HepG2 (cell line): Measurements from ENCODE around the gene SLC39A1. TPM values are rescaled to one million over a fixed set of nuclear protein-coding genes. Genes with fewer than 3 reads are reported as not detected.
A peak's percentile ranks its signal among the peaks of the same experiment; 100 is the strongest.

Experiments
- ATM ChIP-seq: fragments of 450-650 bp; IDR thresholded peaks from 2 replicates; pipeline ENCODE4 v1.7.1; 2017; ENCODE audit warnings: mild to moderate bottlenecking, borderline replicate concordance
- CREB1 ChIP-seq, 2 experiments: fragments of 450-650 bp in 1 of 2; IDR thresholded peaks; 2 replicates each; pipeline ENCODE4 v1.6.1; 2016 to 2017; ENCODE audit warnings: control low read depth in 1 of 2, mild to moderate bottlenecking in 1 of 2, missing compliant biosample characterization in 1 of 2, missing genetic modification characterization in 1 of 2
- HDAC1 ChIP-seq: sonication (generic); formaldehyde crosslinking; IDR thresholded peaks from 2 replicates; pipeline ENCODE4 v1.5.1; 2020; ENCODE audit warnings: mild to moderate bottlenecking, missing genetic modification reagents
- KDM2A ChIP-seq: sonication (generic); formaldehyde crosslinking; IDR thresholded peaks from 2 replicates; pipeline ENCODE4 v1.4.0; 2020; ENCODE audit warnings: low read depth, missing genetic modification reagents, borderline replicate concordance
- NFYB ChIP-seq: sonication (generic); formaldehyde crosslinking; IDR thresholded peaks from 2 replicates; pipeline ENCODE4 v1.4.0; 2020; ENCODE audit warnings: missing genetic modification reagents
- RBM39 ChIP-seq: fragments of 200-400 bp; formaldehyde crosslinking; IDR thresholded peaks from one replicate; pipeline ENCODE4 v1.6.1; 2018; ENCODE audit warnings: antibody characterized with exemption, mild to moderate bottlenecking, low read depth, low read length; ENCODE audit not compliant: poor library complexity, severe bottlenecking
- SP5 ChIP-seq: IDR thresholded peaks from 2 replicates; pipeline ENCODE4 v1.6.1; 2016; ENCODE audit warnings: low read depth, borderline replicate concordance
- TBP ChIP-seq: sonication (generic); formaldehyde crosslinking; IDR thresholded peaks from 2 replicates; pipeline ENCODE4 v1.5.0; 2020; ENCODE audit warnings: missing genetic modification reagents
- TBX3 ChIP-seq: fragments of 450-650 bp; IDR thresholded peaks from 2 replicates; pipeline ENCODE4 v1.6.1; 2017; ENCODE audit warnings: antibody characterized with exemption, mild to moderate bottlenecking, inconsistent platforms, borderline replicate concordance
- THAP8 ChIP-seq: sonication (generic); formaldehyde crosslinking; IDR thresholded peaks from 2 replicates; pipeline ENCODE4 v1.5.1; 2020; ENCODE audit warnings: missing genetic modification reagents, mild to moderate bottlenecking, borderline replicate concordance
- YEATS4 ChIP-seq: sonication (generic); formaldehyde crosslinking; IDR thresholded peaks from 2 replicates; pipeline ENCODE4 v1.4.0; 2020; ENCODE audit warnings: missing genetic modification reagents, borderline replicate concordance
- ZFP36 ChIP-seq: fragments of 150-350 bp; IDR thresholded peaks from 2 replicates; pipeline ENCODE4 v1.6.1; 2018; ENCODE audit warnings: borderline replicate concordance, low read length, low read depth; ENCODE audit not compliant: partially characterized antibody
- ZNF12 ChIP-seq: sonication (generic); formaldehyde crosslinking; IDR thresholded peaks from 2 replicates; pipeline ENCODE4 v1.5.0; 2020; ENCODE audit warnings: missing genetic modification reagents
- ZNF563 ChIP-seq: sonication (generic); formaldehyde crosslinking; IDR thresholded peaks from 2 replicates; pipeline ENCODE4 v1.8.0; 2022; ENCODE audit warnings: mild to moderate bottlenecking, moderate library complexity, missing genetic modification reagents
- ZNF564 ChIP-seq: sonication (generic); formaldehyde crosslinking; IDR thresholded peaks from 2 replicates; pipeline ENCODE4 v1.8.1; 2023; ENCODE audit warnings: mild to moderate bottlenecking, missing genetic modification reagents
- ZNF567 ChIP-seq: sonication (generic); formaldehyde crosslinking; IDR thresholded peaks from 2 replicates; pipeline ENCODE4 v1.8.1; 2023; ENCODE audit warnings: mild to moderate bottlenecking, missing genetic modification reagents, borderline replicate concordance
- polyA plus RNA-seq, 8 experiments: library from polyadenylated mRNA; depleted of rRNA in 3 of 8; stranded (reverse) in 7 of 8; unstranded in 1 of 8; fragments of >200 nt; fragmentation: Illumina TruSeq in 4 of 8; extraction: Trizol in 4 of 8; gene quantifications; 2 replicates each; pipeline versions ENCODE4 v1.2.1 to v1.2.3, GENCODE V29; 2011 to 2016; ENCODE audit warnings: low read depth in 4 of 8, missing spikeins in 1 of 8, mixed read lengths in 1 of 8; ENCODE audit not compliant: insufficient read depth in 1 of 8
- total RNA-seq, 5 experiments: library from RNA; depleted of rRNA; stranded (reverse); fragments of >200 nt; fragmentation: Illumina TruSeq; extraction: Trizol; gene quantifications; 2 replicates each; pipeline ENCODE4 v1.2.3, GENCODE V29; 2016; ENCODE audit warnings: low read depth in 1 of 5
- TF ChIP-seq, protein P1 (sequence below): IDR thresholded peaks from 2 replicates; pipeline ENCODE4 v1.6.1; 2016; ENCODE audit warnings: low read depth, missing genetic modification reagents, missing compliant biosample characterization
- TF ChIP-seq, protein P2 (sequence below): sonication (generic); formaldehyde crosslinking; IDR thresholded peaks from 2 replicates; pipeline ENCODE4 v1.4.0; 2020; ENCODE audit warnings: missing genetic modification reagents
- TF ChIP-seq, protein P3 (sequence below): sonication (generic); formaldehyde crosslinking; IDR thresholded peaks from 2 replicates; pipeline ENCODE4 v1.8.1; 2023; ENCODE audit warnings: missing genetic modification reagents, mild to moderate bottlenecking, borderline replicate concordance
- TF ChIP-seq, protein P4 (sequence below): fragments of 450-650 bp; IDR thresholded peaks from 2 replicates; pipeline ENCODE4 v1.6.1; 2016

The SLC39A1 gene
- total and polyA plus RNA-seq, 2 of the 13 experiments (the other 11 are each of a cell fraction or from before 2014, with no cell fraction given), result 71.2 to 78.4 TPM

- TF ChIP-seq, protein P1, sequence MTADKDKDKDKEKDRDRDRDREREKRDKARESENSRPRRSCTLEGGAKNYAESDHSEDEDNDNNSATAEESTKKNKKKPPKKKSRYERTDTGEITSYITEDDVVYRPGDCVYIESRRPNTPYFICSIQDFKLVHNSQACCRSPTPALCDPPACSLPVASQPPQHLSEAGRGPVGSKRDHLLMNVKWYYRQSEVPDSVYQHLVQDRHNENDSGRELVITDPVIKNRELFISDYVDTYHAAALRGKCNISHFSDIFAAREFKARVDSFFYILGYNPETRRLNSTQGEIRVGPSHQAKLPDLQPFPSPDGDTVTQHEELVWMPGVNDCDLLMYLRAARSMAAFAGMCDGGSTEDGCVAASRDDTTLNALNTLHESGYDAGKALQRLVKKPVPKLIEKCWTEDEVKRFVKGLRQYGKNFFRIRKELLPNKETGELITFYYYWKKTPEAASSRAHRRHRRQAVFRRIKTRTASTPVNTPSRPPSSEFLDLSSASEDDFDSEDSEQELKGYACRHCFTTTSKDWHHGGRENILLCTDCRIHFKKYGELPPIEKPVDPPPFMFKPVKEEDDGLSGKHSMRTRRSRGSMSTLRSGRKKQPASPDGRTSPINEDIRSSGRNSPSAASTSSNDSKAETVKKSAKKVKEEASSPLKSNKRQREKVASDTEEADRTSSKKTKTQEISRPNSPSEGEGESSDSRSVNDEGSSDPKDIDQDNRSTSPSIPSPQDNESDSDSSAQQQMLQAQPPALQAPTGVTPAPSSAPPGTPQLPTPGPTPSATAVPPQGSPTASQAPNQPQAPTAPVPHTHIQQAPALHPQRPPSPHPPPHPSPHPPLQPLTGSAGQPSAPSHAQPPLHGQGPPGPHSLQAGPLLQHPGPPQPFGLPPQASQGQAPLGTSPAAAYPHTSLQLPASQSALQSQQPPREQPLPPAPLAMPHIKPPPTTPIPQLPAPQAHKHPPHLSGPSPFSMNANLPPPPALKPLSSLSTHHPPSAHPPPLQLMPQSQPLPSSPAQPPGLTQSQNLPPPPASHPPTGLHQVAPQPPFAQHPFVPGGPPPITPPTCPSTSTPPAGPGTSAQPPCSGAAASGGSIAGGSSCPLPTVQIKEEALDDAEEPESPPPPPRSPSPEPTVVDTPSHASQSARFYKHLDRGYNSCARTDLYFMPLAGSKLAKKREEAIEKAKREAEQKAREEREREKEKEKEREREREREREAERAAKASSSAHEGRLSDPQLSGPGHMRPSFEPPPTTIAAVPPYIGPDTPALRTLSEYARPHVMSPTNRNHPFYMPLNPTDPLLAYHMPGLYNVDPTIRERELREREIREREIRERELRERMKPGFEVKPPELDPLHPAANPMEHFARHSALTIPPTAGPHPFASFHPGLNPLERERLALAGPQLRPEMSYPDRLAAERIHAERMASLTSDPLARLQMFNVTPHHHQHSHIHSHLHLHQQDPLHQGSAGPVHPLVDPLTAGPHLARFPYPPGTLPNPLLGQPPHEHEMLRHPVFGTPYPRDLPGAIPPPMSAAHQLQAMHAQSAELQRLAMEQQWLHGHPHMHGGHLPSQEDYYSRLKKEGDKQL (CRISPR knock-in tag), result 0 out of 2 replicates have a peak, but pooled peaks have one; percentile 22
- TF ChIP-seq KDM2A (CRISPR knock-in tag) (peak; percentile 46; the same call in 1 of the 2 replicates), ZNF567 (CRISPR knock-in tag) (peak; percentile 82; the same call in 1 of the 2 replicates), CREB1 (IDR thresholded peaks at IDR 0.05) (peak; percentile 27; the same call in 1 of the 2 replicates), CREB1 (CRISPR knock-in tag; IDR thresholded peaks at IDR 0.05) (no peak; the same call in none of the 2 replicates), ZNF564 (CRISPR knock-in tag) (no peak), THAP8 (CRISPR knock-in tag) (no peak), YEATS4 (no peak), ZFP36 (no peak), ATM (no peak), ZNF12 (CRISPR knock-in tag) (no peak), TBP (no peak), NFYB (peak; percentile 71), ZNF563 (CRISPR knock-in tag) (no peak), HDAC1 (CRISPR knock-in tag) (peak; percentile 80), SP5 (peak; percentile 94), RBM39 (no peak), TBX3 (no peak)
- TF ChIP-seq, protein P2, sequence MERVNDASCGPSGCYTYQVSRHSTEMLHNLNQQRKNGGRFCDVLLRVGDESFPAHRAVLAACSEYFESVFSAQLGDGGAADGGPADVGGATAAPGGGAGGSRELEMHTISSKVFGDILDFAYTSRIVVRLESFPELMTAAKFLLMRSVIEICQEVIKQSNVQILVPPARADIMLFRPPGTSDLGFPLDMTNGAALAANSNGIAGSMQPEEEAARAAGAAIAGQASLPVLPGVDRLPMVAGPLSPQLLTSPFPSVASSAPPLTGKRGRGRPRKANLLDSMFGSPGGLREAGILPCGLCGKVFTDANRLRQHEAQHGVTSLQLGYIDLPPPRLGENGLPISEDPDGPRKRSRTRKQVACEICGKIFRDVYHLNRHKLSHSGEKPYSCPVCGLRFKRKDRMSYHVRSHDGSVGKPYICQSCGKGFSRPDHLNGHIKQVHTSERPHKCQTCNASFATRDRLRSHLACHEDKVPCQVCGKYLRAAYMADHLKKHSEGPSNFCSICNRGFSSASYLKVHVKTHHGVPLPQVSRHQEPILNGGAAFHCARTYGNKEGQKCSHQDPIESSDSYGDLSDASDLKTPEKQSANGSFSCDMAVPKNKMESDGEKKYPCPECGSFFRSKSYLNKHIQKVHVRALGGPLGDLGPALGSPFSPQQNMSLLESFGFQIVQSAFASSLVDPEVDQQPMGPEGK, result peak; percentile 37
- TF ChIP-seq, protein P3, sequence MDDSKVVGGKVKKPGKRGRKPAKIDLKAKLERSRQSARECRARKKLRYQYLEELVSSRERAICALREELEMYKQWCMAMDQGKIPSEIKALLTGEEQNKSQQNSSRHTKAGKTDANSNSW (CRISPR knock-in tag), result no peak
- TF ChIP-seq, protein P4, sequence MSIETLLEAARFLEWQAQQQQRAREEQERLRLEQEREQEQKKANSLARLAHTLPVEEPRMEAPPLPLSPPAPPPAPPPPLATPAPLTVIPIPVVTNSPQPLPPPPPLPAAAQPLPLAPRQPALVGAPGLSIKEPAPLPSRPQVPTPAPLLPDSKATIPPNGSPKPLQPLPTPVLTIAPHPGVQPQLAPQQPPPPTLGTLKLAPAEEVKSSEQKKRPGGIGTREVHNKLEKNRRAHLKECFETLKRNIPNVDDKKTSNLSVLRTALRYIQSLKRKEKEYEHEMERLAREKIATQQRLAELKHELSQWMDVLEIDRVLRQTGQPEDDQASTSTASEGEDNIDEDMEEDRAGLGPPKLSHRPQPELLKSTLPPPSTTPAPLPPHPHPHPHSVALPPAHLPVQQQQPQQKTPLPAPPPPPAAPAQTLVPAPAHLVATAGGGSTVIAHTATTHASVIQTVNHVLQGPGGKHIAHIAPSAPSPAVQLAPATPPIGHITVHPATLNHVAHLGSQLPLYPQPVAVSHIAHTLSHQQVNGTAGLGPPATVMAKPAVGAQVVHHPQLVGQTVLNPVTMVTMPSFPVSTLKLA, result no peak; the same call in 1 of the 2 replicates
Observed at GRCh38 chr1:153953859-153954365, 9.4 kb downstream of the SLC39A1 start (continued).
